BE2C (cell line): ENCODE results near the gene TMEM141.

Experiments
- DNase-seq: peaks from one replicate; pipeline ENCODE4 v3.0.0-alpha.2; 2020
- H3K27me3 ChIP-seq: fragments of 250-450 bp; sonication (Bioruptor Pico); 2 replicates; pipeline ENCODE4 v1.5.1; 2020; ENCODE audit warnings: mild to moderate bottlenecking
- H3K36me3 ChIP-seq: fragments of 250-450 bp; sonication (Bioruptor Pico); 2 replicates; pipeline ENCODE4 v1.5.1; 2020; ENCODE audit warnings: mild to moderate bottlenecking
- H3K4me1 ChIP-seq: fragments of 250-450 bp; sonication (Bioruptor Pico); 2 replicates; pipeline ENCODE4 v1.5.1; 2020
- H3K4me3 ChIP-seq: 2 replicates; pipeline ENCODE4 v1.5.1; 2011; ENCODE audit warnings: low read depth, low read length
- H3K9me3 ChIP-seq: fragments of 250-450 bp; sonication (Bioruptor Pico); 2 replicates; pipeline ENCODE4 v1.5.1; 2020
- CTCF ChIP-seq: IDR thresholded peaks from 2 replicates; pipeline ENCODE4 v1.5.1; 2012; ENCODE audit warnings: mild to moderate bottlenecking, low read depth, low read length

TMEM141 gene

GRCh38 chr9:136803551-136804508, 12.7 kb downstream of the TMEM141 start:
- Histone ChIP-seq H3K36me3 (peaks cover 3% of the 10 kb centered on the region), H3K4me3 (no peak overlapping the region), H3K9me3 (no peaks in the 10 kb centered on the region), H3K4me1 (peaks cover 12% of the 10 kb centered on the region), H3K27me3 (no peaks in the 10 kb centered on the region)
- no peak for TF ChIP-seq CTCF
- no peak for DNase-seq

DNA sequence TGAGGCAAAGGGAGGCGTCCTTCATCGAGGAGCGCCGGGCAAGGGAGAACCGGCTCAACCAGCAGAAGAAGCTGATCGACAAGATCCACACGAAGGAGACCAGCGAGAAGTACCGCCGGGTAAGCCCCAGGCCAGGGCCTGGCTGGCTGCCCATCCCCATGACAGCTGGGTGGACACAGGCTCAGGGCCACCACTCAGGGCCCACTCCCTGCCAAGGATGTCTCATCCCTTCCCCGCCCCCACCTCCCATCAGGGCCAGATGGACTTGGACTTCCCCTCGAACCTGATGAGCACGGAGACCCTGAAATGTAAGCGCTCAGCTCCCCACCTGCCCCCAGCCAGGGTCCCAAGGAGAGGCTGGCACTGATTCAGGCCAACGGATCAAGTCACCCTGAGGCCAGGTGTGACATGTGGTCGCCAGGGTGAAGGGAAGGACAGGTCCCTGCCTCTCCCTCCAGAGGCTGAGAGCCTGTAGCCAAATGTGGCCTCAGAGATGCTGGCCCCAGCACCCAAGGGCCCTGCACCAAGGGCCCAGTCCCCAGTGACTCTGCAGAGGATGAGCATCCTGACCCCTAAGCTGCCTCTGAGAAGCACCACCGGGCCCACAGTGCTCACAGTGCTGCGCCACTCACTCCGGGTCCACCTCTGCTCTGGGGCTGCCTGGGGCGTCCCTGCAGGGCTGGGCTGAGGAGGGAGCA, 13.5 kb downstream of the TMEM141 start:
- no peak overlapping the region for H3K4me3 ChIP-seq
- DNase-seq = no peak
- H3K36me3 ChIP-seq = peaks cover 10% of the 10 kb centered on the region
- H3K4me1 ChIP-seq = peaks cover 6% of the 10 kb centered on the region
- no peaks in the 10 kb centered on the region for H3K9me3 ChIP-seq
- no peak for TF ChIP-seq CTCF
- H3K27me3 ChIP-seq = no peaks in the 10 kb centered on the region

DNA sequence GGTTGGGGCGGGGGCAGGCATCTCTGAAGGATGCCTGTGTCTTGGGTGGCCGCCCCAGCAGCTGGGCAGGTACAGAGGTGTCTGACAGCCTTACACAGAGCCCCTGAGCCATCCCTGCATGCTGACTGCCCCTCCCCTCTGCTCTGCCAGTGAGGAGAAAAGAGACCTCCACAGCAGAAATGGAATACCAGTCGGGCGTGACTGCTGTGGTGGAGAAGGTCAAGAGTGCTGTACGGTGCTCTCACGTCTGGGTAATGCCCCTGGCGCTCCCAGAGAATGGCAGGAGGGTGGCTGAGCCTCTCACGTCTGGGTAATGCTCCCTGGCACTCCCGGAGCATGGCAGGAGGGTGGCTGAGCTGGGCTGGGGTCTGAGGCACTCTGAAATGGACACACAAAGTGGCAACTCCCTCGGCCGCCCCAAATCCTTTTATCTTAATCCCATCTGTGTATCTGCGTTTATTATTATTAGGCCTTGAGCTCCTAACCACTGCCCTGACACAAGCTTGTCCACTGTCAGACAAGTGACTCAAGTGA, 14.1 kb downstream of the TMEM141 start:
- no peaks in the 10 kb centered on the region for H3K27me3 ChIP-seq
- peaks cover 4% of the 10 kb centered on the region; the same call in 1 of the 2 replicates for H3K4me1 ChIP-seq
- no peak overlapping the region for H3K4me3 ChIP-seq
- no peak for TF ChIP-seq CTCF
- no peaks in the 10 kb centered on the region for H3K9me3 ChIP-seq
- H3K36me3 ChIP-seq = peaks cover 16% of the 10 kb centered on the region
- DNase-seq = no peak

- Histone ChIP-seq H3K9me3 (no peaks in the 10 kb centered on the region), H3K36me3 (peaks cover 24% of the 10 kb centered on the region), H3K4me1 (no peaks in the 10 kb centered on the region; the same call in none of the 2 replicates), H3K4me3 (no peak overlapping the region), H3K27me3 (no peaks in the 10 kb centered on the region)
- TF ChIP-seq CTCF = no peak
- no peak for DNase-seq
These were observed 14.9 kb downstream of the TMEM141 start for GRCh38 chr9:136806067-136806466.

DNA sequence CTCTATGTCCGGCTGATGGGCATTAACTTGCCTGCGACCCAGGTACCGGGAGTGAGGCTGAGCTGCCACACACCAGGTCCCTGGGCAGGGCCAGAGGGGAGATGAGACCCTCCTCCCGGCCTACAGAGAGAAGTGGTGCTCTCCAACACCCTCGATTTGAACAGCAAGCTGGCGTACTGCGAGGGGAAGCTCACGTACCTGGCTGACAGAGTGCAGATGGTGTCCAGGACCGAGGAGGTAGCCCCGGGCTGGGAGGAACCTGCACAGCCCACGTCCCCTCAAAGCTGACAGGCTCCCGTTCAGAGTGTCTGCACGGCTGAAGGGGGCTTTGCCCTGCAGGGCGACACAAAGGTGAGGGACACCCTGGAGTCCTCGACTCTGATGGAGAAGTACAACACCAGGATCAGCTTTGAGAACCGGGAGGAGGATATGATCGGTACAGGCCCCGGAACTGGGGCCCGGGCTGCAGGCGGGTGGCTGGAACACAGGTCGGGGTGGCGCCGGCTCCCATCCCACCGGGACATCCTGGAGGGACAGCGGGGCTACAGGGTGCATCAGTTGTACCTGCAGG, 15.6 kb downstream of the TMEM141 start:
- no peaks in the 10 kb centered on the region for H3K9me3 ChIP-seq
- DNase-seq = no peak
- no peak for TF ChIP-seq CTCF
- H3K4me1 ChIP-seq = no peaks in the 10 kb centered on the region; the same call in none of the 2 replicates
- H3K27me3 ChIP-seq = no peaks in the 10 kb centered on the region
- H3K4me3 ChIP-seq = peak overlapping the region; percentile 67
- H3K36me3 ChIP-seq = peaks cover 30% of the 10 kb centered on the region
